Psoas muscle (tissue), 8 donors: Measurements from ENCODE around the gene TBC1D1. TPM values are rescaled to one million over a fixed set of nuclear protein-coding genes. Genes with fewer than 3 reads are reported as not detected.
A peak's percentile ranks its signal among the peaks of the same experiment; 100 is the strongest.

Experiments used
- ATAC-seq, 4 donors: fragments of 200-7000 bp; cut with Tn5 transposase; one replicate each; pipeline ENCODE4 v1.9.1; 2020; ENCODE audit warnings: moderate library complexity in 3 of 4, mild to moderate bottlenecking in 2 of 4
- DNase-seq, 2 donors: peaks; one replicate each; pipeline ENCODE4 v3.0.0-alpha.2; 2020
- H3K27ac ChIP-seq: fragments of 200-600 bp; one replicate; pipeline ENCODE4 v1.8.0; 2022
- H3K27me3 ChIP-seq, 3 donors: fragments of 200-600 bp in 1 of 3; one replicate each; pipeline versions ENCODE4 v1.6.1 to v1.8.0; 2013 to 2022; ENCODE audit warnings: low read length in 2 of 3, mild to moderate bottlenecking in 2 of 3, moderate library complexity in 1 of 3; ENCODE audit not compliant: insufficient read depth in 3 of 3
- H3K36me3 ChIP-seq, 2 donors: fragments of 200-600 bp in 1 of 2; one replicate each; pipeline versions ENCODE4 v1.6.1 to v1.8.0; 2013 to 2022; ENCODE audit warnings: low read depth in 1 of 2, mild to moderate bottlenecking in 1 of 2, moderate library complexity in 1 of 2; ENCODE audit not compliant: insufficient read depth in 1 of 2
- H3K4me1 ChIP-seq: fragments of 200-600 bp; one replicate; pipeline ENCODE4 v1.8.0; 2022
- H3K4me3 ChIP-seq: fragments of 200-600 bp; one replicate; pipeline ENCODE4 v1.8.0; 2022; ENCODE audit warnings: mild to moderate bottlenecking
- H3K9me3 ChIP-seq: fragments of 200-600 bp; one replicate; pipeline ENCODE4 v1.8.0; 2022
- WGBS, 3 donors: extraction: QIAGEN DNeasy Blood & Tissue Kit; methylation state at CpG; one replicate each; pipeline versions ENCODE4 v1.1.6 to v1.1.7; 2013; 5-methylcytosine and 5-hydroxymethylcytosine counted together
- intact Hi-C, 2 donors: fragments of 100-400 bp; cut with DNase I; formaldehyde crosslinking; loops; one replicate each; pipeline versions ENCODE4 v1.11.0 to v1.14.2; 2022
- polyA plus RNA-seq, 3 donors: library from polyadenylated mRNA; stranded (reverse); fragments of 200-250 nt; gene quantifications; one replicate each; pipeline ENCODE4 v1.2.3, GENCODE V29; 2013
- total RNA-seq, 4 donors: library from RNA; stranded (reverse); fragmentation: NEBNext Ultra II Directional in 2 of 4; extraction: Animal tissue kit (Norgen Biotek cat#: 25700) in 2 of 4; gene quantifications; one replicate each; pipeline versions ENCODE4 v1.2.1 to v1.2.4, GENCODE V29; 2021 to 2023
- TF ChIP-seq, protein P1 (sequence below): fragments of 200-600 bp; IDR thresholded peaks from one replicate; pipeline ENCODE4 v1.8.0; 2022; ENCODE audit warnings: antibody characterized with exemption
- donor health status: healthy with polysubstance abuse.
- donor health status: DM: no; HTN: no; CAD: no; lungs with moderate emphysema.
- donor health status: Bipolar disorder and iron deficiency.
- donor health status: healthy.
- donor health status: DM: yes; HTN: yes; CAD: no.
- donor health status: DM: no; HTN: no; CAD: no.
- donor health status: DM: no; HTN: no; CAD: no.
- donor health status: DM: yes; HTN: yes; CAD: no.

TBC1D1 gene
- total and polyA plus RNA-seq, 7 donors: 18.1 to 130 (median 42.5) TPM

- intact Hi-C loops: no loop called here
- Histone ChIP-seq H3K36me3 (no peaks in the 10 kb centered on the region), H3K9me3 (no peaks in the 10 kb centered on the region), H3K4me1 (peaks cover 21% of the 10 kb centered on the region), H3K4me3 (no peak overlapping the region), H3K27ac (no peak overlapping the region), H3K27me3 (no peaks in the 10 kb centered on the region)
- ATAC-seq (peak in 2 of 4 donors; percentile 36 to 47), DNase-seq (no peak)
- 66 to 80% (median 66%) methylated on average over 14 of the region's 14 CpGs for WGBS, 3 donors
- TF ChIP-seq, protein P1, sequence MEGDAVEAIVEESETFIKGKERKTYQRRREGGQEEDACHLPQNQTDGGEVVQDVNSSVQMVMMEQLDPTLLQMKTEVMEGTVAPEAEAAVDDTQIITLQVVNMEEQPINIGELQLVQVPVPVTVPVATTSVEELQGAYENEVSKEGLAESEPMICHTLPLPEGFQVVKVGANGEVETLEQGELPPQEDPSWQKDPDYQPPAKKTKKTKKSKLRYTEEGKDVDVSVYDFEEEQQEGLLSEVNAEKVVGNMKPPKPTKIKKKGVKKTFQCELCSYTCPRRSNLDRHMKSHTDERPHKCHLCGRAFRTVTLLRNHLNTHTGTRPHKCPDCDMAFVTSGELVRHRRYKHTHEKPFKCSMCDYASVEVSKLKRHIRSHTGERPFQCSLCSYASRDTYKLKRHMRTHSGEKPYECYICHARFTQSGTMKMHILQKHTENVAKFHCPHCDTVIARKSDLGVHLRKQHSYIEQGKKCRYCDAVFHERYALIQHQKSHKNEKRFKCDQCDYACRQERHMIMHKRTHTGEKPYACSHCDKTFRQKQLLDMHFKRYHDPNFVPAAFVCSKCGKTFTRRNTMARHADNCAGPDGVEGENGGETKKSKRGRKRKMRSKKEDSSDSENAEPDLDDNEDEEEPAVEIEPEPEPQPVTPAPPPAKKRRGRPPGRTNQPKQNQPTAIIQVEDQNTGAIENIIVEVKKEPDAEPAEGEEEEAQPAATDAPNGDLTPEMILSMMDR: no peak
These were observed 189.4 kb downstream of the TBC1D1 start for GRCh38 chr4:38080061-38080974.

DNA sequence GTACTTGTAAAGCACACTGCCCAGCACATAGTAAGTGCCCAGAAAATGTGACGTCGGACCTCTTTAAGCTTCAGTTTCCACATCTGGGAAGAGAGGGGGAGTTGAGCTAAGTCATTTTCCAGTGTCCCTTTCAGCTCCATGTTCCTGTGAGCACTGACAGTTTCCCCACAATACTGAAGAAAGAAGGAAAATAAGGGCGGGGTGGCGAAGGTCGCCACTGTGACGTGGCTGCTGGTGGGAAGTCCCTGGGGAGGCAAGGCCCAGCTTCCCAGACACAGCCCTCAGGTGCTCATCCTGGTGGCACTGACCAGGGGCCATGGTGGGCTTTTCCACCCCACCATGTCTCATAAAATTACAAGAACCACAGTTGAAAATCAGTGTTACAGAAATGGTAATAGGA, 191.1 kb downstream of the TBC1D1 start:
- 88 to 94% (median 89%) methylated on average over 6 of the region's 6 CpGs for WGBS, 3 donors
- no peak for DNase-seq
- no peak overlapping the region for H3K27ac ChIP-seq

DNA sequence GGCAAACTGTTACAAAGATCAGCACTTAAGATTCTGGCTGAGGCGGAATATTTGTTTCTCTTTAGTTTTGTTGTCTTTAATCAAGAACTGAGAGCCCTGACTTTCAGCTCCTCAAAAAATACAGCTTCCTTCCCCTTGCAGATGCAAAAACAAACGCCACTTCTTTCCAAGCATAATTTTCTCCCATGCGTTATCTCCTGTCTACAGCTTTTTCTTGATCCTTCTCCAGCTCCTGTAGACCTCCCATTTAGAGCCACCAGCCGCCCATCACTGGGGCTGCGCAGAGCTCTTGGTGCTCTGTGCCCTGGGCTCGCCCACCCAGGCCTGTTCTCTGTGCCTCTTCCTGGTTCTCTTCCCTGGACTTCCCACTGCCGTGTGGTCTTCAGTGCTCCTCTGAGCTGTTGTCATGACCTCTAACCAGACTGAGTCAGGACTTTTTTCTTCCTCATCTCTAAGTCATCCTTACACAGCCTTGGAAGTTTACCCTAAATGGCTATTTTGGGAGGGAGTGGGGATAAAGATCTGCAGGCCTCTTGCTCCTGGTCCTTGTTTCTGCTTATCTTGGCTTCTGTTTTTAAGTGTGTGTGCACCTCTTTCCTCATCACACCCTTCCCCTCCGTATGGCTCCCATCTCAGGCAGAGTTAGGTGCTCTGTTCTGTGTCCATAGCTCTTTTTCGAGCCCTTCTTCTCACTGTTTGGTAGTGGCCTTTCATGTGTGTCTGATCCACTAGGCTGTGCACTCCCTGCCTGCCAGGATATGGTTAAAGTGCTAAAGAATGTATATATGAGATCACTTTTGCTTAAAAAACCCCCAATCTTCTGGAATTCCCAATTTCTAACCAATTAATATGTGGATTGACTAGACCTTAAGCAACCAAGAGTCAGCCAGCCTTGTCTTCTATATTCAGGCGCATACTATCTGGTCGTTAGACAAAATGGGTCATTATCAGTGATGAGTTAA, 191.8 kb downstream of the TBC1D1 start:
- peak overlapping the region; percentile 32 for H3K27ac ChIP-seq
- TF ChIP-seq, protein P1: no peak
- peaks cover 33% of the 10 kb centered on the region for H3K4me1 ChIP-seq
- H3K27me3 ChIP-seq: no peaks in the 10 kb centered on the region
- ATAC-seq: no peak
- no peak for DNase-seq
- H3K9me3 ChIP-seq: no peaks in the 10 kb centered on the region
- no peaks in the 10 kb centered on the region for H3K36me3 ChIP-seq
- H3K4me3 ChIP-seq: no peak overlapping the region
- intact Hi-C loops: no loop called here
- 88 to 93% (median 89%) methylated on average over 11 of the region's 11 CpGs for WGBS, 3 donors

More for the DNA sequence above, 191.1 kb downstream of the TBC1D1 start:
- H3K4me1 ChIP-seq: peaks cover 33% of the 10 kb centered on the region
- no peaks in the 10 kb centered on the region for H3K27me3 ChIP-seq
- H3K9me3 ChIP-seq: no peaks in the 10 kb centered on the region
- no peak for ATAC-seq
- no peaks in the 10 kb centered on the region for H3K36me3 ChIP-seq
- intact Hi-C loops: no loop called here
- TF ChIP-seq, protein P1: no peak
- H3K4me3 ChIP-seq: no peak overlapping the region

- no peak for DNase-seq
- Histone ChIP-seq H3K4me3 (peak overlapping the region; percentile 16), H3K36me3 (peaks cover 0 to 10% of the 10 kb centered on the region in 2 donors), H3K27ac (no peak overlapping the region), H3K4me1 (peaks cover 27% of the 10 kb centered on the region), H3K27me3 (no peaks in the 10 kb centered on the region), H3K9me3 (no peaks in the 10 kb centered on the region)
- TF ChIP-seq, protein P1: no peak
- WGBS, 3 donors: 25 to 32% (median 27%) methylated on average over 13 of the region's 13 CpGs
- intact Hi-C loops: no loop called here
- peak; percentile 44 to 62 (median 52) for ATAC-seq
These were observed 194.2 kb downstream of the TBC1D1 start for GRCh38 chr4:38084877-38085711.
